Hippocampal formation (tissue), 2 donors: ENCODE results near the gene CPS1.
A peak's percentile ranks its signal among the peaks of the same experiment; 100 is the strongest.

Source experiments
- DNase-seq, 2 donors: peaks; one replicate each; lab custom pipeline; 2025; lab: John Stamatoyannopoulos, UW

CPS1 gene

DNA sequence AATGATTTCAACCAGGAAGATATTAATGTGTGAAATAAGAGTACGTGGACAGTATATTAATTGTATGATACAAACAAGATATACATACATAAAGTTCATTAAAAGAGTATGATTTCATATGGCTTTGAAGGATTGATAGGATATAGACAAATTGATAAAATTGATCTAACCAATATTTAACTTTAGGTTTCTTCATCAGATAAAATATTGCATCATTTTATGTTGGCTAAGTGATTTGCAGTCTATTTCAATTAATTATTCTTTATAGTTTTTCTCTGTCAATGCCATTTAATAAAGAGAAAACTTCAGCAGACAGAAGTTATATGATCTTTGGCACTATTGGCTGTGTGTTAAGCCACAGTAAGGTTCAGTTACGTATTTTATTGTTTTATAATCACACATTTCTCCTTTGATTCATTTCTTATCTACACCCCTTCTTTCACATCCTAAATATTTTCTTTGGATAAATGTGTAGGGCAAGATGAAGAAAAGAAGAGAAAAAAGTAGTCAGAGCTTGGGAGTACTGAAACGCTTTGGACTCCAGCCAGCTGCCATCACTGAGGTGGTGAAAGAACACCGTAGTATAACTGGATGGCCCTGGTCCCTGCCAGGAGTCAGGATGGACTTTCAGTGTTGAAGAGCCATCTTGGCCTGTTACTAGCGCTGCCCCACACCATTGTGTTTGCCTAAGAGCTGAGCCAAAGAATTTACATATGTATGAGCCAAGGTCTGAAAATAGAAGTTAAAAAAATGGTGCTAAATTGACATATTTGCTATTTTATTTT is 9.8 kb upstream of the CPS1 start:
- DNase-seq = peak in 1 of 2 donors; percentile 10

DNA sequence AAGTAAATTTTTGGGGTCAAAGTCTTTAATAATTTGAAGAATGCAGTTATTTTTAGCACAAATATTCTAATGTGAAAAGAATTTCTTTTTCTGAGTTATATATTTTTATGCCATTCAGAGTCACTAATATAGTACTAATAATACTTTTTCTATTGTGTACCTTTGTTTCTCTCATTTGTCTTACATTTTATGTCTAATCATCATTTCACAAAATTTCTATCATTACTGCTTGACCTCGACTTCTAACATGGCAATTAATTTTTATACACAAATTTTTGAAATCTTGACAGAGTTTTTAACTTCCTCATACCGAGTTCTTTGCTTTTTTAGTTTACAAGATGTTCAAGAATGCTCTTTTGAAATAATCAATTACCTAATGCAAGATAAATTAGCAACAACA is 8.4 kb upstream of the CPS1 start:
- no peak for DNase-seq

DNA sequence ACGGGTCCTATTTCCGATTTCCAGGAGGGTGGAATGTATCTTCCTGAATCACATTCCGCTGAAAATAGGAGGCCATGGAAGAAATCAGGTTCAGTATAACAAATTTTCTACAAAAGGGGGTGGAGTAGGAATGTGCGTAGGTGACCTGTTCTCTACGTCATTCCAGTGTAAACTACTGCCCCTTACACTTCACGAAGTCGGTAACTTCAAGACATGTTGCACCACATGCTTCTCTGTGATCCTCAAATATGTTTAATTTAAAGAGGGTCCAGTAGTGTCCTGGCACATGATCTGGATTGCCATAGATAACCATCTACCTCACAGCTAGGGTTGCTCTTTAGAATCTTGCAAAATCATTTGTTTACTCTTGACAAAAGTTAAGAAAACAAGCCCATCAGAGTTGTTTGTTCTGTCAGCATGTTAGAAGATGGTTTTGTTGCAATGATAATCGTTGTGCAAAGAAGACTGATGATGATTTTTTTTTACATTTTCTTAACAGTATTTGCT is 7.5 kb upstream of the CPS1 start:
- DNase-seq = no peak

DNA sequence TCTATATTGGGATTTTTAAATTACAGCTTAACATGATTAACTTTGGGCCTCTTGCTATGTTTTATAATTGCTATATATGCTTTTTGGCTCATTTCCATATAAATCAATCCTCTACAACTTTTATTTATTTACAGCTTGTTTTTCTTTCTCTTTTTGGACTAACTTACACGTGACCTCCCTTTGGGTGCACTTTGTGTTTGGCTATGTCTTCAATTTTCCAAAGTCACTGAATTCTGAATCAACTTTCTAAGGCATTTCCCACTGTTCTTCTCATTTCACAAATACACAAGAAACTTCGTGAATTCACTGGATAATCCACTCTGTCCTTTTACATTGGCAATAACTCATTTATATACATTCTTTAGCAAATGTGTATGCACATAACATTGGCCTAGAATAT is 5.4 kb upstream of the CPS1 start:
- DNase-seq = no peak

DNA sequence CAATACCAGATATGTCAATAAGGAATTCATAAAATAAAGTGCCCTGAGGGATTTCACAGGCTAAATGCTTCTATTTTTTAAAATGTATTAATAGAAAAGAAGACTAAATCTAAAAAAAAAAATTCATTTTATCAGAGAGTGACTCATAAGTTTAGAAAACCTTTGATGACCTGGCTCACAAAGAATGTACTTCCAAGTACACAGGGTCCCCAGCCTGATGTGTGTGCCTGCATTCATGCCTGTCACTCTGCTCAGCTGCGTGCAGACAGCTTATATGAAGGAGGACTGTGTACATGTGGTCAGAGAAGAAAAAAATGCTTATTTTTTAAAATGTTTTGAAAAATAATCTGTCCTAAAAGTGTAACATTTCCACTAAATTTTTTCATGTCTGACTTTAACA is 3.0 kb upstream of the CPS1 start:
- DNase-seq = no peak

DNA sequence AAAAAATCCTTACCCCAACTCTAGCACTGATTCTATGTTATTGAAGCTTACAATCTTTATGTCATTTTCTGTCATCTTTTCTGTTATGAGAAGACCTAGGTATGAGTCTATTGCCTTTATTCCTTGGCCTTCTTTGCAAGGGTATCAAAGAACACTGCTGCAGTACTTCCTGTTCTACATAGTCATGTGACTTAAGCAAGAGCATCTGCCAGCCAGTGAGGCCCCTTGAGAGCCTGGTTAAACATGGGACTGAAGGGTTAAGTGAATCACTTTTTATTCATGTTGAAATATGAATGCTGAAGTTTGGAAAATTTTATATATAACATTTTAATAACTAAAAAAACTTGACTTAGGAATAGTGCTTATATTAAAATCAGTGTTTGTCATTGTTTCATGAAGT is 844 bp upstream of the CPS1 start:
- no peak for DNase-seq

DNA sequence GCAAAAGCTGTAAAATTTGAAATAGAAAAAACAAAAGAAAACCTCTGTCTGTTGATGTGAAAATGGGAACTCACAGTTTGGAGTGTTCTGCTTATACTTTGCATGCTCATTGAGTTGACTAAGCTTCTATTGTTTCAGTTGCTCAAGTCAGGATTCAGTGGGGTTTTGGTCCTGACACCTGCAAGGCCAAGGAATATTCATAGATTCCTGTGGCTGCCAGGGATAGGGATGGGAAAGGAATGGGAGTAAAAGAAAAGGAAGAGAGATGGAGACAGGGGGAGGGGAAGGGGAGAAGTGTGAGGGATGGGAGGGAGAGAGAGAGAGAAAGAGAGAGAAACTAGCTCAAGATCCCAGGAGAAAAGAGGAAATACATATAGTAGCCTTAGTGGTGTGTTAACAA is 1.3 kb downstream of the CPS1 start:
- DNase-seq = no peak

DNA sequence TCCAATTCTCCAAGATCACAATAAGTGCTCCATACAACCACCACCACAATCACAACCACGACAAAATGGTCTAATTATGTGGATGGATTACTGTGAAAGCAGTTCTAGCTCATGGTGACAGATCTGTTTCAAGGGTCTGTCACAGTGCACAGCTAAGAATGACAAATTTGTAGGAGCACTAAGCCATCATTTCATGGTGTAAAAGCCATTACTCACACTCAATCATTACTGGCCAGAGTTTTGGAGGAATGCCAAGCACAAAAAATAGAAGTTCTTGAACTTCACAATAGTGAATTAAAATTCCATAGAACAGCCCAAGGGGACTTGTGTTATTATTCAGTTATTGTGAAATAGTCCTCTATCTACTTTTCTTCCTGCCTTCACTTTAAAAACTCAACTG is 2.3 kb downstream of the CPS1 start:
- DNase-seq = no peak

DNA sequence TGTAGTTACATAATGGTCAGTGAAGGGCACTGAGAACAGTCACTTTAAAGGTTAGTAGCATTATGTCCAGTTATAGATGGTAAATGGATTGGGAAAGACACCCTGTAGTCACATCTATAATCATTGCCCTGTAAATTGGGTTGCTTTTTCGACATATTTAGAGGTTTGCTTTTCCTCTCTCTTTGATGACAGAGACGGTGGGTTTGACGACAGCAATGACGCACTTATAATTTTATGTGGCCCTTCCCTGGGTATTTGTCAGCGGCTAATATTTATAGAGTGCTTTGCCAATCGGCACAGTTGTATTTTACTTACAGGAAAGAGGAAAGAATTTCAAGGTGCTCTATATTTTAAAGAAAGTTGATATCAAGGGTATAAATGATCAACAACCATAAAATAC is 2.8 kb downstream of the CPS1 start:
- DNase-seq = no peak

DNA sequence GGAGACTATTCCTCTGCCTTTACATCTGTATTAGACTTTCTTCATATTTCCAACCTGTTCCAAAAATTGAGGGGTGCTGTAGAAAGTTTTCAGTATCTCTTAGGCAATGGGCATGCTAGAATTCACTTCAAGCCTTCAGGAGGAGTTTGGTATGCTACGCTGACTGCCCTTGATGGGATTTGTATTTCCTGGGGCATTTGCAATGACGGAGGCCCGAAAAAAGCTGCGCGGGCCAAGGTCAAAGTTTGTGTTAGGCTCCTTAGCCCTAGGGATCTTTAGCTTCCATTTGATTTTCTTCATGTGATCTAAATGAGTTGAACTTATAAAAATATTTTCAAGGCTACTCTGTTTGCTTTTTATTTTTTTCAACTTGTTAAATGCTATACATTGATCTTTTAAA is 5.1 kb downstream of the CPS1 start:
- DNase-seq = no peak

DNA sequence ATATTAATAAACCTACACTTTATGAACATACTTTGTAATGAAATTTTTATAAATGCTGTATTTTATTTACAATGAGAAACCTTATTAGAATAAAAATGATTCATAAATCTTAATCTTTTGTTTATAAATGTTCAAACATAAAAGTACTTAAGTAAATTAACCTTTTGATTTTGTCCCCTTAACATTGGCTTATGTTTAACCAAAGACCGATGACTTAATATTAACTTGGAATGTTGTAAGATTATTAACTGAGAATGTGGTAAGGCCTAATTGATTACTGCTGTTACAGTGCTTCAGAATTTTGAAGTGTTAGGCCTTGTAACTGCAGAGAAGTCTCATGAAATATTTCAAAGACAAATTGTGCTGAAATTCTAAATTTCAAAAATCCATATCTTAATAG is 5.7 kb downstream of the CPS1 start:
- DNase-seq = no peak

DNA sequence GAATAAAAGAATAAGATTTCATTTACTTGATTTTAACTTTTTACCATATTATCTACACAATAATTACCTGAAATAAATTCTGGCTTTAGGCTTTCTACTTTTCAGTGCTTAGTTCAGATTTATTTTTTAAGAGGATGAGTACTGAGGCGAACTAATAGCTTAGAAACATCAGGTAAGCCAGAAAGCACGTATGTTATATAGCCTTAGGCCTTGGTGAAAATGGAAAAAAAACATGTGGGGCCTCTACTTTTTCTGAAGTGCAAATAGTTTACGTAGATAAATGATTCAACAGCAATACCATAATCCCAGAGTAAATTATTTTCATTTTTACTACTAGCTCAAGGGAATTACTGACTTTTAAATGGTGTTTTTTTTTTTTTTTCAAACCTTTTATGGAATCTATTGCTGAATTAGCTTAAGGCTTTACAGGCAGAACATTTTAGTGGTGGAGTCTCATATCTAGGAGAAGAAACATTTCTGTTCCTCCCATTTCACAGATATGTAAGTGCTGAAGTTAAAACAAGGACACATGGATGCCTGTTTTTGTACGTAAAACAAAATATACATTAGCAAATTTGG is 6.2 kb downstream of the CPS1 start:
- no peak for DNase-seq

DNA sequence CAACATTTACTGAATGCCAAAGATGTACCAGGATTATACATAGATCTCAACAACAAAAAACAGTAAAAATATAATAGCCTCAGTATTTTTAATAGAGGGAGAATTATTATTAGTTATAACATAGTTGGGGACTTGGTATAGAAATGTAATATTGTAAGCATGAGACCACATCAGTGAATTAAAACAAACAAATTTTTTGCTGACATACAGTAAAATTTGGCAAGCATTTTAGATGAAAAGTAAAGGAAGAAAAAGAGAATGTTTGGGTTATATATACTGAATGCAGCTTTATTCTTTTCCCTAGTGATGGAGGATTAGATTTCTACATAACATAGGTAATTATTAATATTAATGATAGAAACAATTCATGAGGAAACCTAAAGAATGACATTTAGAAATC is 10.9 kb downstream of the CPS1 start:
- DNase-seq = no peak

DNA sequence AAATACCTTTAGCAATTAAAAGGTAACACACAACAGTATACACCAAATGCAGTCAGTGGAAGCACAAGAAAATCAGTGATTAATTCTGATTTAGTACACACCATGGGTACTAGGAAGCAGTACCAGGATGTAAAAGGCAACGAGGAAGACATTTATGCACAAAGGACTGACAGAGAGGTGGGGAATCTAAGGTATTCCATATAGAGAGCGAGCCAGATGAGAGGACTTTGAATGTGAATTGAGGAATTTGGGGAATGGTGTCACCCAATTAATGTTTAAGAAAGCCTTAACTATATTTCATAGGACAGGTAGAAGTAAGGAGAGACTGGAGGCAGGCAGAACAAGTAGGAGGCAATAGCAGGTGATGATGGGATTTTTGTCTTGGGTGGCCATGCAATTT is 11.7 kb downstream of the CPS1 start:
- DNase-seq = no peak

DNA sequence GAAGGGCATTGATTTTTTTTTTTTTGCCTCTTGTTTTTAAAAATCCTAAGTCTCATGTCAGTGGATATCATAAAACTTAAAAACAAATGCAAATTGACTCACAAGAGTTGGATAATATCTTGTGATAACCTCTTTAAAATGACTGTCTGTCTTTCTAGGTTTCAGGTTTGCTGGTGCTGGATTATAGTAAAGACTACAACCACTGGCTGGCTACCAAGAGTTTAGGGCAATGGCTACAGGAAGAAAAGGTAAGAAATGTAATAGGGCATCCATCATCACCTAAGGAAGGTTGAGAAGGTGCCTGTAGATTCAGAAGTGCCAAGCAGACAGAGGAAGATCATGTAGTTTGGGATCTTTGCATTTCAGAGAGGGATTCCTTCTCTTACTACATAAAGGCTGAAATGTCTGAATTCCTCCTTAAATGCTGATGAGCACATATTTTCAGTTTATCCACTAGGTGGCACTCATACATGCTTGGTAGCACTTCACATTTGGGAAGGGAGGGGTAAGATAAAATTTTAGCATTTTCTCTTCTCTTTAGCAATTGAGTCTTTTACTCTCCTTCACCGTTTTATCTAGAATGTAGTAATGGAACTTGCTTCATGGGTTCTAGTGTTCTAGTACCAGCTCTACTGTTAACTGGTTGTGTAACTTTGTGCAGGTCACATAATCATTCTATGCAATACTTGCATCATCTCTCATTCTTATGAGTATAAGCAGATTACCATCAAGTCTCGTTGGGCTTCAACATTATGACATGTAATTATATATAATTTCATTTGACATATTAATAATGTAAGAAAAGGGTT is 21.1 kb downstream of the CPS1 start:
- peak in 1 of 2 donors; percentile 87 for DNase-seq

DNA sequence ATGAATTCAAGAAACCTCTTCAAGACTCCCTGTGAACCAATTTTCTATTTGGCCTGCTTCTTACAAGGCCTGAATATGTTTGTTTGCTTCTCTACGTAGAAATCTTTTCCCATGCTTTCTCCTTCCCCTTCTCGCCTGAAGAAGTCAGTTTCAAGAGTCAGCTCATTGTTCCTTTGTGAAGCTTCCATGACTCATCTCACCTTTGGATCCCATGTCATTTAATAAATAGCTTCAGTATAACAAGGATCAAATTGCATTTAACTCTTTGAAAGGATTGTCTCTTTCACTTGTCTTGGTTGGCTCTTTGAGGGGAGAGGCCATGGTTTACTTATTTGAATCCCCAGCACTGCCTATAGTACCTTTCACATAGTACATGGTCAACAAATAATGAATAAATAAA is 28.4 kb downstream of the CPS1 start:
- no peak for DNase-seq

DNA sequence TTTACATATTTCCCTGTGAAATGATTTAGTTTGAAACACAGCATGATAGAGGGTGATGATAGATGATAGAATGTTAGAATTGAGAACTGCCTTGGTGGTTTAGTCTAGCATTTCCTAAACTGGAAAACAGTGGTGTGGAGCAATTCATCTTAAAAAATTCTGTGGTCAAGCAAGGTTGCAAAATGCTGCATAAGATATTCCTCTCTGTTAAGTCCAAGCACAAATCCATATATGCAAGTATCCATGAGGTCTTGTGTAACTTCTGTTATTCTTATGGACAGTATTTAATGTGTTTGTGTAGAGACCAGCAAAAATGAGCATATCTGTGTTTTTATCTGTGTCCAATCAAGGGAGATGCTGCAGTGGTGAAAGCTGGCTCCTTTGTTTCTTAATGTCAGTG is 30.0 kb downstream of the CPS1 start:
- no peak for DNase-seq

DNA sequence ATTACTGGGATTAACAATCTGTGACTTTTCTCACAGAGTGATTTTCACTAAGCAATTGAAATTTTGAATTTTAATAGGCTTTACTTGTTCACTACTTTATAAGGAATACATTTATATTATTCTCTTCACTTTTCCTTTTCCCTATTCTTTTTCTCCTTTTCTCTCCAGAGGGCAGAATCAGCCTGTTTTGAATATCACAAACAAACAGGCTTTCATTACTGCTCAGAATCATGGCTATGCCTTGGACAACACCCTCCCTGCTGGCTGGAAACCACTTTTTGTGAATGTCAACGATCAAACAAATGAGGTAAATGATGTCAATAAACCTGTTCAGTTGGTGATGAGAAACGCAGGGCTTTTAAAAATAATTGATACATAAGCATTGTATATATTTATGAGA is 35.3 kb downstream of the CPS1 start:
- peak in 1 of 2 donors; percentile 17 for DNase-seq

DNA sequence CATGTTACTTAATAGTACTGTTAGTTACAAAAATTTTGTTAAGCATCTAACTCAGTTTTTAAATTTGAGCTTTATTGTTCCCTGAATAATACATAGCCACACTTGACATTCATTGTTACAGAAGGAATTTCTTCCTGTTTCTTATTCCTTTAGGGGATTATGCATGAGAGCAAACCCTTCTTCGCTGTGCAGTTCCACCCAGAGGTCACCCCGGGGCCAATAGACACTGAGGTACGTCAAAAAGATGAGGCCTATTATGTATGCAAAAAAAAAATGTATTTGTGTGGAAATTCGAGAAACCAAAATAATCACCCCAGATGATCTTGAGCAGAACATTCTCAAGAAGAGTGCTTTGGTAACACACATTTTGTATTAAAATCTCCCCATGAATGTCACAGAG is 36.3 kb downstream of the CPS1 start:
- no peak for DNase-seq

DNA sequence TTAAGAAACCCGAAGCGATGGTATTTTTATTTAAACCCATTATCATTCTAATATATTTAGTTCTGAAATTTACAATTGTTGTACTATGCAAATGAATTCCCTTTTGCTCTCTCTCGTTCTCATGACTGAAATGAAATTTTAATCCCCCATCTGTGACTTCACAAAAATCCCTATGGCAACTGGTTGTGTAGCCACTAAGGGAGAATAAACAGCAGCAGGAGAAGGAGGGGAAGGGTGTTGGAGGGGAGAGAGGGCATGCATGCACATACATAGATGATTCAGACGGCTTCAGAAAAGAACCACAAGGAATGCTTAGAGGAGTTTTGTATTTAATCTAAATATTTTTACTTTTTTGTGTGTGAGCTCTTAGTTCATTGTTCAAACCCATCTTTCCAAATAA is 36.8 kb downstream of the CPS1 start:
- DNase-seq = no peak

DNA sequence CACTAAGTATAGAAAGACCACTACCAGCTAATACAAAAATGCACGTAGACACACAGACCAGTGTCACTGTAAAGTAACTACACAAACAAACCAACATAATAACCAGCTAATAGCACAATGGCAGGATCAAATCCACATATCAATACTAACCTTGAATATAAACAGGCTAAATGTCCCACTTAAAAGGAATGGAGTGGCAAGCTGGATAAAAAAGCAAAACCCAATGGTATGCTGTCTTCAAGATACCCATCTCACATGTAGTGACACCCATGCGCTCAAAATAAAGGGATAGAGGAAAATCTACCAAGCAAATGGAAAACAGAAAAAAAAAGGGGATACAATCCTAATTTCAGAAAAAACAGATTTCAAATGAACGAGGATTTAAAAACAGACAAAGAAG is 41.8 kb downstream of the CPS1 start:
- DNase-seq = no peak

DNA sequence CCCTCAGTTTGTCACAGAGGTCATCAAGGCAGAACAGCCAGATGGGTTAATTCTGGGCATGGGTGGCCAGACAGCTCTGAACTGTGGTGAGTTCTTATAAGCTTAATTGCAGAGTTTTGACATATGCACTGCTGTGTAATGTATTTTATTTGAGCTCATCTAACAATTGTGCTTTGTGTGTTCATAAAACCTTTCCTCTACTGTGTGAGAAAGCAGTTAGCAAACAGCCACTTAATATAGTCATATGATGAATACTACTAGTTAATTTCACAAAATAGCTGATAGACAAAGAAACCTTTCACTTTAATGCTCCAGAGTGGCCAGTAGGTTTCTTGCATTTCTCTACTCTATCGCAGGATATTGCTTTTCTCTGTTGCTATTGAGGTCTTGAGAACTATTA is 43.1 kb downstream of the CPS1 start:
- no peak for DNase-seq

DNA sequence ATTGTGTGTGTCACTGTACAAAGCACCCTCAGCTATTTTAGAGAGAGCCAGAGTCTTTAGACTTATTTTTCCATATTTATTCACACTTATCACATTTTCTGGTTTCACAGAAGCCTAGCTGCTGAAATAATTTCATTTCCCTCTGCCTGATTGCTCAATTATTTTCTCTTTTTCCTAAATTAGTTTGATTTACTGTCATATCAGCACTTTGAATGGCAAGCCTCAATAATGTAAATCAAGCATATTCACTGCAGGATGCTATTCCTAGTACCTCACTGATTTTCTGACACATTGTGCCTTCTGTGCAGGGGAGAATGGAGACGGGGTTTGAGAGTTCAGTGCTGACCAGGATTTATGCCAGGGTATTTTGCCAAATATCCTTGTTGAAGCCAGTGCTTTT is 48.3 kb downstream of the CPS1 start:
- DNase-seq = no peak
